ENCODE data around the gene GARRE1. TPM values are rescaled to one million over a fixed set of nuclear protein-coding genes. Genes with fewer than 3 reads are reported as not detected.
A peak's percentile ranks its signal among the peaks of the same experiment; 100 is the strongest.

Gene GARRE1
- total RNA-seq, 1 donor from 2014 or later = 69.8 TPM

DNA sequence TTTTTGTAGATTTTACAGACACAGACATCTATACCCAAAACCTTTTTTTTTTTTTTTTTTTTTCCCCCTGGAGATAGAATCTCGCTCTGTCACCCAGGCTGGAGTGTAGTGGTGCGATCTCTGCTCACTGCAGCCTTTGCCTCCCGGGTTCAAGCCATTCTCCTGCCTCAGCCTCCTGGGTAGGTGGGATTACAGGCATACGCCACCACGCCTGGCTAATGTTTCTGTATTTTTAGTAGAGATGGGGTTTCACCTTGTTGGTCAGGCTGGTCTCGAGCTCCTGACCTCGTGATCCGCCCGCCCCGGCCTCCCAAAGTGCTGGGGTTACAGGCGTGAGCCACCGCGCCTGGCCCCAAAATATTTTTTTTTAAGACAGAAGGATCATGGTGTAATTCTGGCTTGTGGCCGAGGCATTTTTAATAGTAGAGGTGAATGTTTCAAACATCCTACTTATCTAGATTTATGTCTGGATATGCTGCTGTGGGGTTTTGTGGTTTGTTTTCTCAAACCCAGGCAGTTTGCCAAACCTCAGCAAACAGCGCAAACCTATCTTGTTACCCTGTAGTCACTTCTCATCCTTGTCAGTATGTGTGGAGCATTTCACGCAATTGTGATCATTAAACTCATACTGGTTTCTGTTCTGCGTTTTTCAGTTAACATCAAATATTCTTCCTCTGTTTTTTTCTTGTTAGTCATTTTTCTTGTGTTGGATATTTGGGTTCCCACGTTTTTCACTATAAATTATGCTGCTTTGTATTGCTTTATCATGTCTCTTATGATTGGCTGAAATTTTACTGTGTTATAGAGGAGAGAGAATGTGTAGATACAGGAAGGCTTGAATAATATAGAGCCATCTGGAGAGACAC lies 36.2 kb upstream of the GARRE1 start:
- Histone ChIP-seq H2AFZ (replicated peaks) (no peak overlapping the region), H3K79me2 (ENCODE audit: low read depth) (peaks cover 42% of the 10 kb centered on the region), H4K20me1 (ENCODE audit: low read depth) (peaks cover 9% of the 10 kb centered on the region), H3K4me2 (no peak overlapping the region), H3K4me1 (no peaks in the 10 kb centered on the region), H3K27me3 (no peaks in the 10 kb centered on the region), H3K9ac (no peak overlapping the region), H3K27ac (no peak overlapping the region), H3F3A (ENCODE audit: low read depth) (peaks cover 24% of the 10 kb centered on the region), H3K9me3 (ENCODE audit: low read depth) (no peaks in the 10 kb centered on the region), H3K36me3 (peaks cover 32% of the 10 kb centered on the region), H3K4me3 (no peak overlapping the region)
- Mint-ChIP-seq H3K4me3 (no peak overlapping the region), H3K27ac (no peak overlapping the region), H3K9me3 (no peaks in the 10 kb centered on the region), H3K4me1 (no peaks in the 10 kb centered on the region), H3K27me3 (ENCODE audit: insufficient read depth, low read depth) (no peaks in the 10 kb centered on the region), H3K36me3 (peaks cover 37% of the 10 kb centered on the region)
- DNase-seq (ENCODE audit: low spot score) = no peak
- TF ChIP-seq, protein P1, sequence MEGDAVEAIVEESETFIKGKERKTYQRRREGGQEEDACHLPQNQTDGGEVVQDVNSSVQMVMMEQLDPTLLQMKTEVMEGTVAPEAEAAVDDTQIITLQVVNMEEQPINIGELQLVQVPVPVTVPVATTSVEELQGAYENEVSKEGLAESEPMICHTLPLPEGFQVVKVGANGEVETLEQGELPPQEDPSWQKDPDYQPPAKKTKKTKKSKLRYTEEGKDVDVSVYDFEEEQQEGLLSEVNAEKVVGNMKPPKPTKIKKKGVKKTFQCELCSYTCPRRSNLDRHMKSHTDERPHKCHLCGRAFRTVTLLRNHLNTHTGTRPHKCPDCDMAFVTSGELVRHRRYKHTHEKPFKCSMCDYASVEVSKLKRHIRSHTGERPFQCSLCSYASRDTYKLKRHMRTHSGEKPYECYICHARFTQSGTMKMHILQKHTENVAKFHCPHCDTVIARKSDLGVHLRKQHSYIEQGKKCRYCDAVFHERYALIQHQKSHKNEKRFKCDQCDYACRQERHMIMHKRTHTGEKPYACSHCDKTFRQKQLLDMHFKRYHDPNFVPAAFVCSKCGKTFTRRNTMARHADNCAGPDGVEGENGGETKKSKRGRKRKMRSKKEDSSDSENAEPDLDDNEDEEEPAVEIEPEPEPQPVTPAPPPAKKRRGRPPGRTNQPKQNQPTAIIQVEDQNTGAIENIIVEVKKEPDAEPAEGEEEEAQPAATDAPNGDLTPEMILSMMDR (IDR thresholded peaks at IDR 0.05) = no peak

DNA sequence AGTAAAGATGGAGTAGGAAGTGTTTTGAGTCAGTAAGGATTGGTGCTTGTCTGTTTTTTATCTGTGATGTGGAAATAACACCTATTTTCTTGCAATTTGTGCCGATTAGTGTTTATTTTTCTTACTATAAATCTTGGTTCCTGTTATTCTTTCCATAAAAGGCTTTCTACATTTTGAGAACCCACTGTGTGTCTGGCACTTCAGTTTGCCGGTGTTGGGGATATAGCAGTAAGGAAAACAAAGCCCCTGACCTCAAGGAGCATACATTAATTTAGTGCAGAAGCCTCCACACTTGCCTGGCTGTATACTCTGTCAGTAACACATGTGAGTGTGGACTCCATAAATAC lies 35.6 kb upstream of the GARRE1 start:
- Histone ChIP-seq H3K9ac (no peak overlapping the region), H3K4me3 (no peak overlapping the region), H3K27me3 (no peaks in the 10 kb centered on the region), H3K9me3 (ENCODE audit: low read depth) (no peaks in the 10 kb centered on the region), H3K4me1 (no peaks in the 10 kb centered on the region), H4K20me1 (ENCODE audit: low read depth) (peaks cover 4% of the 10 kb centered on the region), H3K4me2 (no peak overlapping the region), H3K79me2 (ENCODE audit: low read depth) (peaks cover 36% of the 10 kb centered on the region), H3F3A (ENCODE audit: low read depth) (peaks cover 24% of the 10 kb centered on the region), H3K27ac (no peak overlapping the region), H2AFZ (replicated peaks) (no peak overlapping the region), H3K36me3 (peaks cover 32% of the 10 kb centered on the region)
- TF ChIP-seq, protein P1 (IDR thresholded peaks at IDR 0.05) = no peak
- TF ChIP-seq EZH2 (IDR thresholded peaks at IDR 0.05) (no peak), EZH2phosphoT487 (IDR thresholded peaks at IDR 0.05) (no peak)
- peaks cover 41% of the 10 kb centered on the region for H3K36me3 Mint-ChIP-seq
- no peak for DNase-seq (ENCODE audit: low spot score)
- H3K9me3 Mint-ChIP-seq = no peaks in the 10 kb centered on the region
- H3K27ac Mint-ChIP-seq = no peak overlapping the region
- no peaks in the 10 kb centered on the region for H3K27me3 Mint-ChIP-seq (ENCODE audit: insufficient read depth, low read depth)
- H3K4me3 Mint-ChIP-seq = no peak overlapping the region
- H3K4me1 Mint-ChIP-seq = no peaks in the 10 kb centered on the region

DNA sequence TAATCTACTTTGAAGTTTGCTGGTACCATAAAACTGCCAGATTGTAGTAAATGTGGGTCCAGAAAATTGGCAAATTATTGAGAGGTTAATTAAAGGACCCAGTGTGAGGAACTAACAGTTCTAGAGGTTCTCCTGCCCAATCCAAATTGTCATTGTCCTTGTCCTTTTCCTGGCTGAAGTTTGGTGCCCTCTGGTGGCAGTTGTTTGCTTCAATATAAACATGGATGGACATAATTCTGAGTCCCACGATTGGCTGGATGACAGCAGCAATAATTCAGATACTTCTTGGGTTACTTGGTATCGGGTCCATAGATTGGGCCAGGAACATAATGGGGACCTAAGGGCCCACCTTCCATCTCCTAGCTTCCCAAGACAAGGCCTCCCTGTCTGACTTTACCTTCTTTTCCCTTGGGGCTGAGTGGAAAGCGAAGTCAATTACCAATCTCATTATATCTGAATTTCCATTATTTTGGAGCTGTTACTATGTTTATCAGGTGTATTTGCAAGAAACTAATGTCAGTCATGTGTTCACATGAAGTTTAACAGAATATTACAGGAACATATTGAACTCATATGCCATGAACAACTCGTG lies 33.8 kb upstream of the GARRE1 start:
- Mint-ChIP-seq H3K4me1 (no peaks in the 10 kb centered on the region), H3K27me3 (ENCODE audit: insufficient read depth, low read depth) (no peaks in the 10 kb centered on the region)
- peaks cover 4% of the 10 kb centered on the region for H4K20me1 ChIP-seq (ENCODE audit: low read depth)

More for the DNA sequence above, 33.8 kb upstream of the GARRE1 start:
- H3F3A ChIP-seq (ENCODE audit: low read depth) = peaks cover 21% of the 10 kb centered on the region
- Mint-ChIP-seq H3K9me3 (no peaks in the 10 kb centered on the region), H3K36me3 (peaks cover 46% of the 10 kb centered on the region), H3K4me3 (no peak overlapping the region), H3K27ac (no peak overlapping the region)
- peak; percentile 65 for DNase-seq (ENCODE audit: low spot score)
- peaks cover 29% of the 10 kb centered on the region for H3K36me3 ChIP-seq
- H3K79me2 ChIP-seq (ENCODE audit: low read depth) = peaks cover 30% of the 10 kb centered on the region
- H3K9ac ChIP-seq = no peak overlapping the region
- TF ChIP-seq EZH2phosphoT487 (IDR thresholded peaks at IDR 0.05) (no peak), EZH2 (IDR thresholded peaks at IDR 0.05) (no peak)
- TF ChIP-seq, protein P1 (IDR thresholded peaks at IDR 0.05) = peak; percentile 74
- H3K27ac ChIP-seq = no peak overlapping the region
- no peak overlapping the region for H3K4me3 ChIP-seq
- H3K4me2 ChIP-seq = no peak overlapping the region
- no peaks in the 10 kb centered on the region for H3K9me3 ChIP-seq (ENCODE audit: low read depth)
- no peaks in the 10 kb centered on the region for H3K4me1 ChIP-seq
- H2AFZ ChIP-seq (replicated peaks) = no peak overlapping the region
- H3K27me3 ChIP-seq = no peaks in the 10 kb centered on the region
